ENCODE measurements around the gene SLC25A11. TPM values are rescaled to one million over a fixed set of nuclear protein-coding genes. Genes with fewer than 3 reads are reported as not detected.

Gene SLC25A11
- total and polyA plus RNA-seq, 2 experiments from 2014 or later, result 59.5 to 78.7 TPM

DNA sequence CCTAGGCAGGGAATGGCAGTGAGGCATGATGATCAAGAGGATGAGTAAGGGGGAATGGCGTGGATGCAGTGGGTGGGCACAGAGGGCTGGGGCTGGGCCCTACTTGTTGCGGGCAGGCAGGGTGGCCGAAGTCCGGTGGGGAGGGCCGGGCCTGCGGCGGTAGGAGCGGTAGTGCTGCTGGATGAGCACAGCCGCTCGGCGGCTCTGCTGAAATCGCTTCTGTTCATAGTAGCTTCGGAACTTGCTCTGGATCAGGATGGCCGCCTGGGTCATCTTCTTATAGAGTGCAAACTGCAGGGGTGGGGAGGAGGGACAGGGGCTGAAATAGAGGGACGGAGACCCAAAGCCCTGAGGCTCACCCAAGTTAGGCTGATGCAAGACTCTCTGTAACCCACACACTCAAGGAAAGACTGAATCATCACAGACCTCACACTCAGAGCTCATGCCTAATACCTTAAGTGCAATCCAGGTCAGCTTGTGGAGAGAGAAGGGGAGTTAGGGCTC is 29.3 kb upstream of the SLC25A11 start:
- peaks cover 73% of the 10 kb centered on the region for H3K79me2 ChIP-seq
- WGBS (ENCODE audit: low lambda C conversion rate, missing lambda C conversion rate), result 7% methylated on average over 9 of the region's 15 CpGs
- peak; percentile 79 for DNase-seq (ENCODE audit: low spot score)
- H3K4me2 ChIP-seq, result peak overlapping the region; percentile 89
- no peaks in the 10 kb centered on the region for H4K20me1 ChIP-seq (ENCODE audit: insufficient read depth, poor library complexity, severe bottlenecking)
- no peak overlapping the region for H2AFZ ChIP-seq
- H3K36me3 ChIP-seq (replicated peaks; ENCODE audit: insufficient read depth, low read depth), result no peaks in the 10 kb centered on the region
- TF ChIP-seq EZH2phosphoT487 (IDR thresholded peaks at IDR 0.05; ENCODE audit: low read depth, severe bottlenecking, unreplicated experiment) (no peak), EZH2 (IDR thresholded peaks at IDR 0.05; ENCODE audit: borderline replicate concordance) (no peak)
- TF ChIP-seq, protein P1, sequence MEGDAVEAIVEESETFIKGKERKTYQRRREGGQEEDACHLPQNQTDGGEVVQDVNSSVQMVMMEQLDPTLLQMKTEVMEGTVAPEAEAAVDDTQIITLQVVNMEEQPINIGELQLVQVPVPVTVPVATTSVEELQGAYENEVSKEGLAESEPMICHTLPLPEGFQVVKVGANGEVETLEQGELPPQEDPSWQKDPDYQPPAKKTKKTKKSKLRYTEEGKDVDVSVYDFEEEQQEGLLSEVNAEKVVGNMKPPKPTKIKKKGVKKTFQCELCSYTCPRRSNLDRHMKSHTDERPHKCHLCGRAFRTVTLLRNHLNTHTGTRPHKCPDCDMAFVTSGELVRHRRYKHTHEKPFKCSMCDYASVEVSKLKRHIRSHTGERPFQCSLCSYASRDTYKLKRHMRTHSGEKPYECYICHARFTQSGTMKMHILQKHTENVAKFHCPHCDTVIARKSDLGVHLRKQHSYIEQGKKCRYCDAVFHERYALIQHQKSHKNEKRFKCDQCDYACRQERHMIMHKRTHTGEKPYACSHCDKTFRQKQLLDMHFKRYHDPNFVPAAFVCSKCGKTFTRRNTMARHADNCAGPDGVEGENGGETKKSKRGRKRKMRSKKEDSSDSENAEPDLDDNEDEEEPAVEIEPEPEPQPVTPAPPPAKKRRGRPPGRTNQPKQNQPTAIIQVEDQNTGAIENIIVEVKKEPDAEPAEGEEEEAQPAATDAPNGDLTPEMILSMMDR (IDR thresholded peaks at IDR 0.05; ENCODE audit: poor library complexity), result no peak
- peak overlapping the region; percentile 46 for H3K4me3 ChIP-seq
- H3K27ac ChIP-seq, result peak overlapping the region; percentile 93
- H3K9me3 ChIP-seq (ENCODE audit: low read depth), result no peaks in the 10 kb centered on the region
- no peaks in the 10 kb centered on the region for H3K9me2 ChIP-seq (replicated peaks; ENCODE audit: insufficient read depth)
- no peaks in the 10 kb centered on the region for H3K27me3 ChIP-seq
- H3K4me1 ChIP-seq (ENCODE audit: insufficient read depth), result peaks cover 22% of the 10 kb centered on the region

DNA sequence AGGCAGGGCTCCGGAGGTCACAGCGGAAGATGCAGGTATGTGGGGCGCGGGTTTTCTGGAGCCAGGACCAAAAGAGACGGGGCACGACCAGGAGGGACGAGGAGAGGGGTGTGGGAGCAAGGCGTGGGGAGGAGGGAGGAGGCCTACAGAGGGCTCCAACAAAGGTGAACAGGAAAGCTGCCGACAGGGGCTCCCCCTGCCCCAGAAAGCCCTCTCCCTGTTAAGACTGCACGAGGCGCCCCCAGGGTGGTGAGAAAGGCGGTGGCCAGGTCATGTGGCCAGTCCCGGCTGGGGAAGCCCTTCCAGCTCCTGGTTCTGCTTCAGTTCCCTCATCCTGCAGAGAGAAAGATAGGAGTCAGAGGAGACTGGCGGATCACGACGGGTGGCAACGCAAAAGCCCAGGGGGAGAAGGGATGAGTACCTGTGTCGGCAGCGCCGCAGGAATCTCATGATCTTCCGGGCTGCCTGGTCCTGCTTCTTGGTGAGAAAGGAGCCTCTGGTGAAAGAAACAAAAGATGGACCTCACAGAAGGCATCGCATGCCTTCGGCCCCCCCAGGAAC is 28.7 kb upstream of the SLC25A11 start:
- no peaks in the 10 kb centered on the region for H3K9me3 ChIP-seq (ENCODE audit: low read depth)
- no peaks in the 10 kb centered on the region for H4K20me1 ChIP-seq (ENCODE audit: insufficient read depth, poor library complexity, severe bottlenecking)
- no peaks in the 10 kb centered on the region for H3K36me3 ChIP-seq (replicated peaks; ENCODE audit: insufficient read depth, low read depth)
- H3K27me3 ChIP-seq, result no peaks in the 10 kb centered on the region
- WGBS (ENCODE audit: low lambda C conversion rate, missing lambda C conversion rate), result 2% methylated on average over 18 of the region's 23 CpGs
- H3K4me1 ChIP-seq (ENCODE audit: insufficient read depth), result peaks cover 22% of the 10 kb centered on the region
- H3K4me2 ChIP-seq, result peak overlapping the region; percentile 89
- peak overlapping the region; percentile 93 for H3K27ac ChIP-seq
- H3K4me3 ChIP-seq, result peak overlapping the region; percentile 46
- TF ChIP-seq, protein P1 (IDR thresholded peaks at IDR 0.05; ENCODE audit: poor library complexity), result no peak
- TF ChIP-seq EZH2phosphoT487 (IDR thresholded peaks at IDR 0.05; ENCODE audit: low read depth, severe bottlenecking, unreplicated experiment) (no peak), EZH2 (IDR thresholded peaks at IDR 0.05; ENCODE audit: borderline replicate concordance) (no peak)
- peaks cover 78% of the 10 kb centered on the region for H3K79me2 ChIP-seq
- peak overlapping the region; percentile 6 for H2AFZ ChIP-seq
- H3K9me2 ChIP-seq (replicated peaks; ENCODE audit: insufficient read depth), result no peaks in the 10 kb centered on the region
- peak; percentile 57 for DNase-seq (ENCODE audit: low spot score)

DNA sequence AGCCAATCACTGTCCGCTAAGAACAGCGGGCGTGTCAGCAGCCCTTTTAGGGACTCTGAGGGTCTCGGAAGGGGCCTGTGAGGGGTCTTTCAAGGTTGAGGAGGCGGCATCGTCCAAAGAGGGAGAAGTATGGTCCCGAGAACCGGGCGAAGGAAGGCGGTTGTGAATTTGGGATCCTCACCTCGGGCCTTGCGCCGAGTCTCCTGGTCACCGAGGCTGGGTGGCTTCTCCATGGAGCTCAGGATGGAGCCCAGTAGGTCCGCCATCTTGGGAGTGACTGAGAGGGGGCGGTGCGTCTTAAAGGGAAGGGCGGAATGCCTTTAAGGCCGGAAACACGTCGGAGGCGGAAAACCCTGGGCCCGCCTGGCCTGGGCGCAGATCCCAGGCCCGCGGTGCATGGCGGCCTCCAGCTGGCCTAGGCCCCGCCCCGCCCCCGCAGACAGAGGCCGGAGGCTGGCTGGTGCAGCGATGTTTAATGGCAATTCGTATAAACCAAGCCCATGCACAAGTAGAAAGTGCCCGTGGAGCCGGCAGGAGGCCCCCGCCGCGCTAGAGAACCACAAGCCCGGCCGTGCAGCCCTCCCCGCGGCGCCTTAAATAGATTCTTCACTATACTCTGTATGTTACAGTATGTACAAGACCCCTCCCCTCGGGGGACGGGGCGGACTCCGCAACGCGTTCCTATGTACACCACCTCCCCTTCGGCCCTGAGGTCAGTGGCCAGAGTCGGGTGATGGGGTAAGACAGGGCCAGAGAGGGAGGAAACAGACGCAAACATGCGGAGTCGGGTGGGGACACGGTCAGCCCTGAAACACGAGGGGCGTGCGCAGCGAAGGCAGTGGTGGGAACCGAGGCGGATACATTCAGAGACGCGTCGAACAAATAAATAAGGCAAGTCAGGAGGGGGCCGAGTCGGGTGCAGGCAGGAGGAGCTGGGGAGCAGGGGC is 28.0 kb upstream of the SLC25A11 start, which contains the start of gene SPAG7:
Gene SPAG7, minus strand, starts transcription at position 279 of the 947 bp plus-strand sequence. Its CDS starts 13 bp downstream, at position 266.
- Histone ChIP-seq H3K27ac (peak within 1 kb of the TSS; percentile 93), H3K9me3 (ENCODE audit: low read depth) (no peaks in the 10 kb centered on the region), H2AFZ (peak within 1 kb of the TSS; percentile 6), H3K4me2 (peak within 1 kb of the TSS; percentile 89), H3K27me3 (no peaks in the 10 kb centered on the region), H3K79me2 (peaks cover 73% of the 10 kb centered on the region), H3K4me3 (peak within 1 kb of the TSS; percentile 46), H3K9me2 (replicated peaks; ENCODE audit: insufficient read depth) (no peaks in the 10 kb centered on the region), H4K20me1 (ENCODE audit: insufficient read depth, poor library complexity, severe bottlenecking) (no peaks in the 10 kb centered on the region), H3K4me1 (ENCODE audit: insufficient read depth) (peaks cover 22% of the 10 kb centered on the region), H3K36me3 (replicated peaks; ENCODE audit: insufficient read depth, low read depth) (no peaks in the 10 kb centered on the region)
- whole genome bisulfite sequencing (ENCODE audit: low lambda C conversion rate, missing lambda C conversion rate), result 1% methylated on average over 60 of the region's 66 CpGs
- peak; percentile 98 for DNase-seq (ENCODE audit: low spot score)
- TF ChIP-seq EZH2phosphoT487 (IDR thresholded peaks at IDR 0.05; ENCODE audit: low read depth, severe bottlenecking, unreplicated experiment), result no peak
- TF ChIP-seq, protein P1 (IDR thresholded peaks at IDR 0.05; ENCODE audit: poor library complexity), result no peak
- no peak for TF ChIP-seq EZH2 (IDR thresholded peaks at IDR 0.05; ENCODE audit: borderline replicate concordance)
